SK-N-SH treated with all-trans-retinoic acid at 6 μM for 48 hours (cell line): ENCODE data around the gene DCX.

Experiments used
- ATAC-seq: fragments of 200-7000 bp; cut with Tn5 transposase; 3 replicates; pipeline ENCODE4 v1.9.1; 2020; ENCODE audit warnings: mild to moderate bottlenecking, moderate library complexity
- CSDC2 ChIP-seq: fragments of 250-450 bp; sonication (Bioruptor Pico); IDR thresholded peaks from 2 replicates; pipeline ENCODE4 v1.5.0; 2020; ENCODE audit warnings: mild to moderate bottlenecking, moderate library complexity
- ESRRG ChIP-seq: fragments of 250-450 bp; sonication (Bioruptor Pico); IDR thresholded peaks from 2 replicates; pipeline ENCODE4 v1.6.1; 2021; ENCODE audit warnings: mild to moderate bottlenecking
- GLIS3 ChIP-seq: fragments of 250-450 bp; sonication (Bioruptor Pico); IDR thresholded peaks from 2 replicates; pipeline ENCODE4 v1.5.0; 2020; ENCODE audit warnings: mild to moderate bottlenecking, moderate library complexity
- ISL1 ChIP-seq: fragments of 250-450 bp; sonication (Bioruptor Pico); IDR thresholded peaks from 2 replicates; pipeline ENCODE4 v2.1.2; 2022; ENCODE audit warnings: mild to moderate bottlenecking, moderate library complexity
- RARB ChIP-seq: fragments of 250-450 bp; sonication (Bioruptor Pico); IDR thresholded peaks from 2 replicates; pipeline ENCODE4 v1.8.0; 2021; ENCODE audit warnings: mild to moderate bottlenecking, moderate library complexity
- TCF4 ChIP-seq: fragments of 250-450 bp; sonication (Bioruptor Pico); IDR thresholded peaks from 2 replicates; pipeline ENCODE4 v1.8.0; 2021; ENCODE audit warnings: mild to moderate bottlenecking, moderate library complexity, borderline replicate concordance
- TOX ChIP-seq: fragments of 250-450 bp; sonication (Bioruptor Pico); IDR thresholded peaks from 2 replicates; pipeline ENCODE4 v1.8.0; 2021; ENCODE audit warnings: mild to moderate bottlenecking, moderate library complexity, borderline replicate concordance
- ZFP3 ChIP-seq: fragments of 250-450 bp; sonication (Bioruptor Pico); IDR thresholded peaks from 2 replicates; pipeline ENCODE4 v1.5.0; 2020; ENCODE audit warnings: mild to moderate bottlenecking, moderate library complexity
- ZNF565 ChIP-seq: fragments of 450-650 bp; formaldehyde crosslinking; conservative IDR thresholded peaks from 2 replicates; pipeline ENCODE4 v1.5.0; 2020; ENCODE audit warnings: low read depth, mild to moderate bottlenecking, moderate library complexity
- ZNF70 ChIP-seq: fragments of 450-650 bp; formaldehyde crosslinking; IDR thresholded peaks from 2 replicates; pipeline ENCODE4 v1.5.0; 2020; ENCODE audit warnings: mild to moderate bottlenecking, moderate library complexity
- ZNF8 ChIP-seq: fragments of 450-650 bp; formaldehyde crosslinking; IDR thresholded peaks from 2 replicates; pipeline ENCODE4 v1.5.0; 2020; ENCODE audit warnings: mild to moderate bottlenecking, moderate library complexity
- TF ChIP-seq, protein P1 (sequence below): fragments of 250-450 bp; sonication (Bioruptor Pico); IDR thresholded peaks from 2 replicates; pipeline ENCODE4 v1.5.1; 2020; ENCODE audit warnings: low read depth, mild to moderate bottlenecking, moderate library complexity
- TF ChIP-seq, protein P2 (sequence below): fragments of 250-450 bp; sonication (Bioruptor Pico); IDR thresholded peaks from 2 replicates; pipeline ENCODE4 v1.5.0; 2020; ENCODE audit warnings: mild to moderate bottlenecking, moderate library complexity
- TF ChIP-seq, protein P3 (sequence below): fragments of 250-450 bp; sonication (Bioruptor Pico); IDR thresholded peaks from 2 replicates; pipeline ENCODE4 v1.5.1; 2021; ENCODE audit warnings: mild to moderate bottlenecking, moderate library complexity

The DCX gene

DNA sequence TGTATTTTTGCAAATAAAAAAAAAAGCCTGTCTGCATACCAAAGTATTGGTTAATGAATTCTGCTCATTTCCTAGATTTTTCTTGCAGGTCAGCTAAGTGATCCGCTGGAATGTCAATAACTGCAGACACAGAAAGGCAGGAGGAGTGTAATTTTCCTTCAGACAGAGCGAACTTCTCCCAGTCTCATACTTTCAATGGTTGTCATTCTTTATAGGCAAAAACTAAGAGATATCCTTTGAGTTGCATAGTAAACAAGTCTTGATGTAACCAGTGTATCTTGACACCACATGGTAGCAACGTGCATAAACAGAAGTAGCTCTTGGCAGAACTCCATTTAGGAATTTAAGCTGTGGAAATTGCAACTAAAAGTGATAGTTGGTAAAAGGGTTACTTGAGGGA lies 149.9 kb downstream of the DCX start:
- no peak for ATAC-seq
- TF ChIP-seq TOX (CRISPR knock-in tag) (no peak), ZNF70 (no peak), CSDC2 (CRISPR knock-in tag) (no peak), ZFP3 (CRISPR knock-in tag) (no peak)
- TF ChIP-seq, protein P1, sequence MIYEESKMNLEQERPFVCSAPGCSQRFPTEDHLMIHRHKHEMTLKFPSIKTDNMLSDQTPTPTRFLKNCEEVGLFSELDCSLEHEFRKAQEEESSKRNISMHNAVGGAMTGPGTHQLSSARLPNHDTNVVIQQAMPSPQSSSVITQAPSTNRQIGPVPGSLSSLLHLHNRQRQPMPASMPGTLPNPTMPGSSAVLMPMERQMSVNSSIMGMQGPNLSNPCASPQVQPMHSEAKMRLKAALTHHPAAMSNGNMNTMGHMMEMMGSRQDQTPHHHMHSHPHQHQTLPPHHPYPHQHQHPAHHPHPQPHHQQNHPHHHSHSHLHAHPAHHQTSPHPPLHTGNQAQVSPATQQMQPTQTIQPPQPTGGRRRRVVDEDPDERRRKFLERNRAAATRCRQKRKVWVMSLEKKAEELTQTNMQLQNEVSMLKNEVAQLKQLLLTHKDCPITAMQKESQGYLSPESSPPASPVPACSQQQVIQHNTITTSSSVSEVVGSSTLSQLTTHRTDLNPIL (CRISPR knock-in tag): no peak

DNA sequence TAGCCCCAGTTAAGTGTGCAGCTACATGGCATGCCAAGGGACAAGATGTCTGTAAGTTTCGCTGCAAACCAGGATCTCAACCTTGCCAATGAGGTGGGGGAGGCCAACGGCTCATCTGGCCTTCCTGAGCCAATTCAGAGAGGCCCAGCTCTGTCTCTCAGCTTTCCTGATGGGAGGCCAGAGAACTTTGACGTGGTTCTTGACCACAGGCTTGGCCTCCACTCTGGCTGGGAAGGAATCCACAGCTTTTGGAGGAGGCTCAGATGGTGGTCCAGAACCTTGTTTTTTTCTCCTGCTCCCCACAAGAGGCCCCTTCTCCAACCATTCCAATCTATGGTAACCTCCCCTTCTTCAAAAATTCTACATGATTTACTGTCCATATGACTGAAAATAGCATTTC lies 151.5 kb downstream of the DCX start:
- ATAC-seq: no peak
- TF ChIP-seq CSDC2 (CRISPR knock-in tag) (no peak), RARB (no peak), TOX (CRISPR knock-in tag) (no peak), TCF4 (CRISPR knock-in tag) (no peak)
- TF ChIP-seq, protein P2, sequence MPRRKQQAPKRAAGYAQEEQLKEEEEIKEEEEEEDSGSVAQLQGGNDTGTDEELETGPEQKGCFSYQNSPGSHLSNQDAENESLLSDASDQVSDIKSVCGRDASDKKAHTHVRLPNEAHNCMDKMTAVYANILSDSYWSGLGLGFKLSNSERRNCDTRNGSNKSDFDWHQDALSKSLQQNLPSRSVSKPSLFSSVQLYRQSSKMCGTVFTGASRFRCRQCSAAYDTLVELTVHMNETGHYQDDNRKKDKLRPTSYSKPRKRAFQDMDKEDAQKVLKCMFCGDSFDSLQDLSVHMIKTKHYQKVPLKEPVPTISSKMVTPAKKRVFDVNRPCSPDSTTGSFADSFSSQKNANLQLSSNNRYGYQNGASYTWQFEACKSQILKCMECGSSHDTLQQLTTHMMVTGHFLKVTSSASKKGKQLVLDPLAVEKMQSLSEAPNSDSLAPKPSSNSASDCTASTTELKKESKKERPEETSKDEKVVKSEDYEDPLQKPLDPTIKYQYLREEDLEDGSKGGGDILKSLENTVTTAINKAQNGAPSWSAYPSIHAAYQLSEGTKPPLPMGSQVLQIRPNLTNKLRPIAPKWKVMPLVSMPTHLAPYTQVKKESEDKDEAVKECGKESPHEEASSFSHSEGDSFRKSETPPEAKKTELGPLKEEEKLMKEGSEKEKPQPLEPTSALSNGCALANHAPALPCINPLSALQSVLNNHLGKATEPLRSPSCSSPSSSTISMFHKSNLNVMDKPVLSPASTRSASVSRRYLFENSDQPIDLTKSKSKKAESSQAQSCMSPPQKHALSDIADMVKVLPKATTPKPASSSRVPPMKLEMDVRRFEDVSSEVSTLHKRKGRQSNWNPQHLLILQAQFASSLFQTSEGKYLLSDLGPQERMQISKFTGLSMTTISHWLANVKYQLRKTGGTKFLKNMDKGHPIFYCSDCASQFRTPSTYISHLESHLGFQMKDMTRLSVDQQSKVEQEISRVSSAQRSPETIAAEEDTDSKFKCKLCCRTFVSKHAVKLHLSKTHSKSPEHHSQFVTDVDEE (CRISPR knock-in tag): no peak

DNA sequence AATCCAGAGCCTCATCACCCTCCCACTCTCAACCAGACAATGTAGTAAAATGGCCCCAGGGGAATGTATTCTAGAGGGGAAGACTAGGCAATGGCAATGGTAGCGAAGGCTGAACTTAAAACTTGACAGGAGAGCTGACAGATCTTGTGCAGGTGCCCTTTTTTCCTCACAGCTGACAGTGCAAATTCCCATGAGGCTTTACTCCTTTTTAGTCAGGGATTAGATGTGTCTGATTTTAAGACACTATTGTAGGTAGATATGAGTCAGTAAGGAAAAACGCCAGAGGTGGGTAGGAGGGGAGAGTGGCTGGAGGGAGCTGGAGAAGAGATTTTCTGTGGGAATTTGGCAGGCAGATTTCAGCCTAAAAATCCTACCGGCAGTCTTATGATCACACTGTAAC lies 152.4 kb downstream of the DCX start:
- no peak for ATAC-seq
- TF ChIP-seq, protein P1 (CRISPR knock-in tag): no peak
- TF ChIP-seq TCF4 (CRISPR knock-in tag) (no peak), GLIS3 (CRISPR knock-in tag) (no peak), ZNF565 (CRISPR knock-in tag) (no peak)
- TF ChIP-seq, protein P3, sequence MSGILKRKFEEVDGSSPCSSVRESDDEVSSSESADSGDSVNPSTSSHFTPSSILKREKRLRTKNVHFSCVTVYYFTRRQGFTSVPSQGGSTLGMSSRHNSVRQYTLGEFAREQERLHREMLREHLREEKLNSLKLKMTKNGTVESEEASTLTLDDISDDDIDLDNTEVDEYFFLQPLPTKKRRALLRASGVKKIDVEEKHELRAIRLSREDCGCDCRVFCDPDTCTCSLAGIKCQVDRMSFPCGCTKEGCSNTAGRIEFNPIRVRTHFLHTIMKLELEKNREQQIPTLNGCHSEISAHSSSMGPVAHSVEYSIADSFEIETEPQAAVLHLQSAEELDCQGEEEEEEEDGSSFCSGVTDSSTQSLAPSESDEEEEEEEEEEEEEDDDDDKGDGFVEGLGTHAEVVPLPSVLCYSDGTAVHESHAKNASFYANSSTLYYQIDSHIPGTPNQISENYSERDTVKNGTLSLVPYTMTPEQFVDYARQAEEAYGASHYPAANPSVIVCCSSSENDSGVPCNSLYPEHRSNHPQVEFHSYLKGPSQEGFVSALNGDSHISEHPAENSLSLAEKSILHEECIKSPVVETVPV (CRISPR knock-in tag): no peak

DNA sequence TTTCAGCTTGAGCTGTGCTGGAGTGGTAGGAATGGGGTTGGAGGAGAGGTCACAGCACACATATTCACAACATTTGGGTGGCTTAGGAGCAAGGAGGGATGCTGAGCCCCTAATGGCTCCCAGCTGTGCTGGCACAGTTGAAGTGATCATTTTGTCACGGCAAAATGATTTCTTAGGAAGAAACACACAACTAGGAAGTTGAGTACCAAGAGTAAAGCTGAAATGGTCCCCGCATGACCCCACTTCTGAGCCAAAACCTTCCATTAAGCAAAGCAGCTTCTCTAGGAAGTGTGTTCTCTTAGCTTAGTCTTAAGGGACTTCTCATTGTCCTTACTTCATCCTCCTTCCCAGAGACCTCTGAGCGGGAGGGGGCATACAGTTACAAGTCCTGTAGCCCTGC lies 154.3 kb downstream of the DCX start:
- no peak for ATAC-seq
- TF ChIP-seq CSDC2 (CRISPR knock-in tag) (no peak), ZNF8 (CRISPR knock-in tag) (no peak)

DNA sequence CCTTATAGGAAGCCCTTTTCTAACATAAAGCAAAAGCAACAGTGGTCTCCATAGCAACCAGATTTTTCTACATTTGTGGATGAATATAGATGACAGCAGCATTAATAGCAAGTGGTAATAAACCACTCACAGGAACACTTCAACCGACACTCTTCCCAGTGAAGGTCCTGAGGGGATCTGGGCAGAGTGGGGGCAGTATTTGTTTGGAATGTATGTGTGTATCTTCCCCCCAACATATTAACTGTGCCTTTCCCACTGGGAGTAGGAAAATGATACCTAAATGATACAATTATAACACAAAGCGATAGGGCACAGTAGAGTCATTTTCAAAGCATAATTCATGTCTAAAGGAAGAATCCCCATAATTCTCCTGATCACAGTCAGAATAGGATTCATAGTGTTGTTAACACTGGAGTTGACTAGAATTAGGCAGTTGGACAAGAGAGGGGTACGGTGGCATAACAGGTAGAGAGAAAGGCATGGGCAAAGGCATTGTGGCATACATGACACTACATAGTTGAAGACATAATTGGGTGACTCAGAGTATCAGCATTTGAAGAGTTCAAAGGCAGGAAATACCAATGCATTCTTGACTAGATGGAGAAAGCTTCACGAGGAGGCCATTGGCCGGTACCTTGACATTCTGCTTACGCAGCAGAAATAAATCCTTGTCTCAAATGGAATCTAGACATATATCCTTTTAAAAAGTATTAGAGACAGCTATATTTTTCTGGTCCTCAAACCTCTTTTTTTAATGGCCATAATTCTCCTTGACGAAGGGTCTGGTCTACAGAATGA lies 156.9 kb downstream of the DCX start:
- no peak for TF ChIP-seq TOX (CRISPR knock-in tag)
- TF ChIP-seq ZNF70: no peak
- peak; percentile 47 for TF ChIP-seq ISL1
- no peak; the same call in 2 of the 3 replicates for ATAC-seq

DNA sequence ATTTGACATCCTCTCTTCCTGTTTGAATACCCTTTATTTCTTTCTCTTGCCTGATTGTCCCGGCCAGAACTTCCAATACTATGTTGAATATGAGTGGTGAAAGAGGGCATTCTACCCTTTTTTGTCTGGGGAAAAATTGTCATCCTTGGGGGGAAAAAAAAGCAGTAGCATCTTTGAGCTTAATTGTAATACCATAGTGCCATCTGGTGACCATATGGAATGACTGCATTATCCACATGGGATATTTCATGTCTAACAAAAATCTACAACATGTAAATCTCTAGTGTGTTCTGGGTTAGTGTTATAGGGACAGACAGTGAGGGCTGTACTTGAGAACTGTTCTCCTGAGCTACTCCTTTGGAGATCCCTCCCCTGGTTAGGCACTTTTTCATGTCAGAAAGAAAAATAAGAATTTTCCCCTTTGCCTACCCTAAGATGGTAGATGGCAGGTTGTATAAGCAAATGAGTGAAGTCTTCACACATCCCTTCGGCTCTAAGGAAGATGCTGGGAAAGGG lies 167.7 kb downstream of the DCX start:
- no peak for ATAC-seq
- TF ChIP-seq, protein P1 (CRISPR knock-in tag): no peak
- no peak for TF ChIP-seq ZNF8 (CRISPR knock-in tag)
- TF ChIP-seq ZFP3 (CRISPR knock-in tag): no peak
- TF ChIP-seq, protein P3 (CRISPR knock-in tag): no peak
- no peak for TF ChIP-seq ESRRG (CRISPR knock-in tag)
- no peak for TF ChIP-seq GLIS3 (CRISPR knock-in tag)
- TF ChIP-seq, protein P2 (CRISPR knock-in tag): no peak
